CD14-positive monocyte (primary cell): Measurements from ENCODE around the gene PRUNE1. TPM values are rescaled to one million over a fixed set of nuclear protein-coding genes. Genes with fewer than 3 reads are reported as not detected.

Experiments
- DNase-seq, 3 donors: peaks; one replicate each; pipeline ENCODE4 v3.0.0-alpha.2; 2011 to 2022
- H2AFZ ChIP-seq: 2 replicates; pipeline ENCODE4 v1.6.0; 2012; ENCODE audit warnings: mild to moderate bottlenecking, low read depth, low read length, inconsistent platforms; ENCODE audit not compliant: insufficient read depth, poor library complexity, severe bottlenecking
- H3K27ac ChIP-seq, 2 donors: 1 replicate in 1 of 2; 2 replicates in 1 of 2; pipeline ENCODE4 v1.5.1; 2012 to 2013; ENCODE audit warnings: low read length in 2 of 2, control low read depth in 1 of 2, inconsistent platforms in 1 of 2, low read depth in 1 of 2, mild to moderate bottlenecking in 1 of 2
- H3K27me3 ChIP-seq, 2 donors: one replicate each; pipeline versions ENCODE4 v1.6.0 to v1.6.1; 2011 to 2013; ENCODE audit warnings: low read length in 2 of 2; ENCODE audit not compliant: control insufficient read depth in 2 of 2, insufficient read depth in 2 of 2
- H3K36me3 ChIP-seq, 2 donors: replicated peaks in 1 of 2; 1 replicate in 1 of 2; 2 replicates in 1 of 2; pipeline versions ENCODE4 v1.5.1 to v1.6.1; 2012 to 2013; ENCODE audit warnings: low read length in 2 of 2, control low read depth in 1 of 2, inconsistent platforms in 1 of 2, mild to moderate bottlenecking in 1 of 2; ENCODE audit not compliant: insufficient read depth in 2 of 2, control insufficient read depth in 1 of 2
- H3K4me1 ChIP-seq, 2 donors: 1 replicate in 1 of 2; 2 replicates in 1 of 2; pipeline versions ENCODE4 v1.5.1 to v1.6.1; 2012 to 2013; ENCODE audit warnings: low read length in 2 of 2, control low read depth in 1 of 2, inconsistent platforms in 1 of 2, mild to moderate bottlenecking in 1 of 2, moderate library complexity in 1 of 2; ENCODE audit not compliant: insufficient read depth in 2 of 2, control insufficient read depth in 1 of 2
- H3K4me2 ChIP-seq: replicated peaks from 2 replicates; pipeline ENCODE3; 2012; ENCODE audit warnings: low read length, moderate library complexity, mild to moderate bottlenecking; ENCODE audit not compliant: poor library complexity, severe bottlenecking; ENCODE audit errors: extremely low read depth
- H3K4me3 ChIP-seq, 3 experiments: fragments of 200-600 bp in 1 of 3; sonication (generic) in 1 of 3; replicated peaks in 1 of 3; 1 replicate in 2 of 3; 2 replicates in 1 of 3; pipeline ENCODE4 v1.5.1; 2011 to 2013; ENCODE audit warnings: low read length in 3 of 3, mild to moderate bottlenecking in 3 of 3, control low read depth in 2 of 3, low read depth in 2 of 3, inconsistent platforms in 1 of 3, moderate library complexity in 1 of 3
- H3K79me2 ChIP-seq: 2 replicates; pipeline ENCODE4 v1.6.0; 2012; ENCODE audit warnings: mild to moderate bottlenecking, control low read depth, inconsistent platforms, low read length, moderate library complexity; ENCODE audit not compliant: insufficient read depth
- H3K9ac ChIP-seq: 2 replicates; pipeline ENCODE4 v1.6.0; 2017; ENCODE audit warnings: low read length, mild to moderate bottlenecking; ENCODE audit not compliant: insufficient read depth, poor library complexity, severe bottlenecking
- H3K9me3 ChIP-seq, 2 donors: replicated peaks in 1 of 2; 1 replicate in 1 of 2; 2 replicates in 1 of 2; pipeline versions ENCODE4 v1.5.1 to v1.6.1; 2012 to 2013; ENCODE audit warnings: low read length in 2 of 2, control low read depth in 1 of 2; ENCODE audit not compliant: control insufficient read depth in 1 of 2, insufficient read depth in 1 of 2
- H4K20me1 ChIP-seq: 2 replicates; pipeline ENCODE4 v1.6.0; 2012; ENCODE audit warnings: mild to moderate bottlenecking, low read length, control low read depth, moderate library complexity; ENCODE audit not compliant: insufficient read depth
- H3K27ac Mint-ChIP-seq, 7 donors: one replicate each; pipeline ENCODE4 v1.8.0; 2020; ENCODE audit warnings: mild to moderate bottlenecking in 7 of 7, mixed read lengths in 7 of 7, moderate library complexity in 6 of 7, inconsistent platforms in 2 of 7
- H3K27me3 Mint-ChIP-seq, 3 donors: one replicate each; pipeline ENCODE4 v1.8.0; 2021 to 2022; ENCODE audit warnings: low read depth in 3 of 3, mild to moderate bottlenecking in 3 of 3, mixed read lengths in 3 of 3, moderate library complexity in 3 of 3, inconsistent platforms in 1 of 3
- H3K36me3 Mint-ChIP-seq, 2 donors: one replicate each; pipeline ENCODE4 v1.8.0; 2020; ENCODE audit warnings: mixed read lengths in 2 of 2, inconsistent platforms in 1 of 2, mild to moderate bottlenecking in 1 of 2
- H3K4me1 Mint-ChIP-seq: one replicate; pipeline ENCODE4 v1.8.0; 2020; ENCODE audit warnings: mild to moderate bottlenecking, mixed read lengths
- H3K4me3 Mint-ChIP-seq, 2 donors: one replicate each; pipeline ENCODE4 v1.8.0; 2020; ENCODE audit warnings: mild to moderate bottlenecking in 2 of 2, mixed read lengths in 2 of 2, moderate library complexity in 1 of 2
- H3K9me3 Mint-ChIP-seq, 7 donors: one replicate each; pipeline ENCODE4 v1.8.0; 2020 to 2022; ENCODE audit warnings: mixed read lengths in 7 of 7, mild to moderate bottlenecking in 6 of 7, moderate library complexity in 6 of 7, inconsistent platforms in 2 of 7
- WGBS: methylation state at CpG from one replicate; pipeline ENCODE4 v1.1.5; 2013; ENCODE audit warnings: missing lambda C conversion rate; ENCODE audit not compliant: insufficient coverage; 5-methylcytosine and 5-hydroxymethylcytosine counted together
- intact Hi-C, 2 donors: fragments of 100-400 bp; cut with micrococcal nuclease; formaldehyde crosslinking; loops; one replicate each; pipeline versions ENCODE4 v1.15.0 to v1.15.1; 2023
- polyA plus RNA-seq, 3 donors: library from polyadenylated mRNA; depleted of rRNA in 1 of 3; unstranded in 2 of 3; stranded (reverse) in 1 of 3; fragments of 300-500 nt in 2 of 3; fragments of >200 nt in 1 of 3; fragmentation: Illumina TruSeq in 2 of 3; gene quantifications; 1 replicate in 2 of 3; 2 replicates in 1 of 3; pipeline ENCODE4 v1.2.3, GENCODE V29; 2012 to 2021
- TF ChIP-seq, protein P1 (sequence below): fragments of 200-600 bp; IDR thresholded peaks from one replicate; pipeline ENCODE4 v1.8.0; 2022; ENCODE audit warnings: antibody characterized with exemption, mild to moderate bottlenecking

The PRUNE1 gene
- polyA plus RNA-seq, 3 donors: 8.4 to 22.8 (median 22.6) TPM

DNA sequence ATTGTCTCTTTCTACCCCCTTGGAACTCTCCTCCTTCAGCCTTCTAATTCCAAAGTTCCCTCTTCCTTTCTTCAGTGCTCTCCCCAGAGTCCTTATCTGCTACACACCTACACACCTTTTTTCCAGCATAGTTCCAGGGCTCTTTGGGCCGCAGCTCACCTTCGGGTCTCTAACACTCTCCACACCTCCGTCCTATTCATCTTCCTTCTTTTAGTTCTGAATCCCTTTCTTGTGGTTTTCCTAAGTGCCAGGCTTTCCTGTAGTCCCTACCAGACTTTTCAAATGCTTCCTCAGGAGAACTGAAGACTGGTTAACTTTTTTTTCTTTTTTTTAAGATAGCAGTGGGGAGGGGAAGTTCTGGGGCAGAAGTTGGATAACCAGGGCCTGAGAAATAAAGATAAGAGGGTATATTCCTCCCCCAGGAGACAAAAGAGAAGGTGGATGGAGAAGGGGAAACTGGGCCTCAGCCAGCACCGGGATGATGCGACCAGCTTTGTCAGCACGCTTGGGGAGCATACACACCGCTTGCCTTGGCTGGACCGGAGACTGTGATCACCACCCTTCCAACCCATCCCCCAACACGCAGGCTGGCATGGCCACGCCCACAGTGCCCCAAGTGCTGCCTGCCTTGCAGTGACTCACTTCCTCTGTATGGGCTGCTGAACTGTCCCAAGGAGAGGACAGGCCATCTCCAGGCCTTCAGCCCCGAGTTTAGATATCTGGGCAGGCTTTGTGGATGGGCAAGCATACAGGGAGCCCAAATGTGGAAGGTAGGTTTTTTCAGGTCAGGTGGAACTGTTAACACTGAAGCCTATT lies 31.2 kb upstream of the PRUNE1 start:
- Histone ChIP-seq H3K9me3 (no peaks in the 10 kb centered on the region), H3K4me1 (peaks cover 64 to 67% of the 10 kb centered on the region in 2 donors), H3K36me3 (no peaks in the 10 kb centered on the region), H3K4me2 (peak overlapping the region; percentile 74), H3K4me3 (peak overlapping the region; percentile 6 to 79 (median 27)), H4K20me1 (peaks cover 17% of the 10 kb centered on the region), H3K79me2 (peaks cover 45% of the 10 kb centered on the region), H2AFZ (peak overlapping the region; percentile 58), H3K27me3 (no peaks in the 10 kb centered on the region), H3K9ac (peak overlapping the region; percentile 27), H3K27ac (peak overlapping the region; percentile 81 to 87)
- Mint-ChIP-seq H3K27ac (peak overlapping the region; percentile 95 to 100 (median 99)), H3K9me3 (no peaks in the 10 kb centered on the region), H3K27me3 (no peaks in the 10 kb centered on the region), H3K36me3 (peaks cover 2 to 7% of the 10 kb centered on the region in 2 donors), H3K4me1 (peaks cover 63% of the 10 kb centered on the region), H3K4me3 (peak overlapping the region; percentile 62 to 86)
- WGBS: 0% methylated on average over 9 of the region's 11 CpGs
- intact Hi-C loops: loop anchor here (5.0 to 10.0 kb wide), 3 partner anchors 50 to 212 kb away; partner anchors contain the start of genes SETDB1 (in 2 of the 2) and CTSS (in 1 of the 2)
- DNase-seq: peak; percentile 93 to 95 (median 94)
- TF ChIP-seq, protein P1, sequence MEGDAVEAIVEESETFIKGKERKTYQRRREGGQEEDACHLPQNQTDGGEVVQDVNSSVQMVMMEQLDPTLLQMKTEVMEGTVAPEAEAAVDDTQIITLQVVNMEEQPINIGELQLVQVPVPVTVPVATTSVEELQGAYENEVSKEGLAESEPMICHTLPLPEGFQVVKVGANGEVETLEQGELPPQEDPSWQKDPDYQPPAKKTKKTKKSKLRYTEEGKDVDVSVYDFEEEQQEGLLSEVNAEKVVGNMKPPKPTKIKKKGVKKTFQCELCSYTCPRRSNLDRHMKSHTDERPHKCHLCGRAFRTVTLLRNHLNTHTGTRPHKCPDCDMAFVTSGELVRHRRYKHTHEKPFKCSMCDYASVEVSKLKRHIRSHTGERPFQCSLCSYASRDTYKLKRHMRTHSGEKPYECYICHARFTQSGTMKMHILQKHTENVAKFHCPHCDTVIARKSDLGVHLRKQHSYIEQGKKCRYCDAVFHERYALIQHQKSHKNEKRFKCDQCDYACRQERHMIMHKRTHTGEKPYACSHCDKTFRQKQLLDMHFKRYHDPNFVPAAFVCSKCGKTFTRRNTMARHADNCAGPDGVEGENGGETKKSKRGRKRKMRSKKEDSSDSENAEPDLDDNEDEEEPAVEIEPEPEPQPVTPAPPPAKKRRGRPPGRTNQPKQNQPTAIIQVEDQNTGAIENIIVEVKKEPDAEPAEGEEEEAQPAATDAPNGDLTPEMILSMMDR: no peak

DNA sequence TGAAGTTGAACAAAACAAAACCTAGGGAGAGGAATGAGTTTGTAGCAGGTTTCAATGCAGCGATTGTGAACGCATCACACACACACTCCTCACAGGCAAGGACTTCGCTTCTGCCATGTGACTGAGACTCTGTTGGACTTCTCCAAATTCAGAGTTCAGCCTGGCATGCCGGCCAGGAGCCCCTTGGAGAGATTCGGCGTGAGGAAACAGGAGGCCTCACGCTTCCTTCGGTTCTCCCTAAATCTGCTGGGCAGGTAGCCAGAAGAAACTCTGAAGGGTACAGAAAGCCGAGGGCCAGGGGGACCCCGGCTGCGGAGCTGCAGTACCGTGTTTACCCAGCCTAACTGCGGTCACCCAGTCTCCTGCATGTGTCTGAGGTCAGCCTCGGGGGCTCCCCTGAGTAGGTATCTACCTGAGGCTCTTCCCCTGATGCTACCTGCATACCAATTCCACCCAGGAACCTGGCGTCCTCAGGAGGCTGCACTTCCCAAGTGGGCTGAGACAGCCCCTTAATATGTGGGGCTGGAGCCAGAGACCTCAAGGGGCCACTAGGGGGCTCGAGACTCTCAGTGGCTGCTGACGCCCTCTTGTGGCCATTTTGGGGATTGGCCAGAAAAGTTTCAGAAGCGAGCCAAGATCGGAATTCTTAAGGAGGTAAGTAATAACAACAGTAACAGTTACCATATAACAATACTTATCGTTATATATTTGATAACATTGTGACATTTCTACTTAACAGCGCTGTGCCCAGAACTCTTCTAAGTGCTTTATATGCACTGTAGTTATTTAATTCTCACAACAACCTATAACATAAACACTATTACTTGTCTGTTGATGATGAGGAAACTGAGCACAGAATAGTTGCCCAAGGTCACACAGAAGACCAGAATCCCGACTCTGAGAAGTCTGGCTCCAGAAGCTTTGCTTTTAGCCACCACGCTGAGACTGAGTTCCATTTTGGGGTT lies 28.9 kb upstream of the PRUNE1 start:
- DNase-seq: peak; percentile 81 to 92 (median 83)
- no peaks in the 10 kb centered on the region for H3K27me3 Mint-ChIP-seq
- Histone ChIP-seq H3K27ac (peak overlapping the region; percentile 81 to 87), H3K79me2 (peaks cover 23% of the 10 kb centered on the region), H2AFZ (peak overlapping the region; percentile 95), H4K20me1 (no peaks in the 10 kb centered on the region), H3K27me3 (no peaks in the 10 kb centered on the region), H3K4me2 (peak overlapping the region; percentile 89), H3K4me1 (peaks cover 48 to 50% of the 10 kb centered on the region in 2 donors), H3K9me3 (no peaks in the 10 kb centered on the region), H3K4me3 (peak overlapping the region; percentile 49 to 79 (median 67)), H3K9ac (peak overlapping the region; percentile 71), H3K36me3 (no peaks in the 10 kb centered on the region)
- peaks cover 0 to 4% of the 10 kb centered on the region in 2 donors for H3K36me3 Mint-ChIP-seq
- peak overlapping the region; percentile 91 to 100 (median 99) for H3K27ac Mint-ChIP-seq
- intact Hi-C loops: loop anchor here (5.0 to 10.0 kb wide), 3 partner anchors 52 to 215 kb away; partner anchors contain the start of genes SETDB1 (in 2 of the 2) and CTSS (in 1 of the 2)
- peak overlapping the region; percentile 74 to 93 for H3K4me3 Mint-ChIP-seq
- 1% methylated on average over 12 of the region's 23 CpGs for WGBS
- TF ChIP-seq, protein P1: peak; percentile 100
- H3K9me3 Mint-ChIP-seq: no peaks in the 10 kb centered on the region
- H3K4me1 Mint-ChIP-seq: peaks cover 46% of the 10 kb centered on the region
